ENCODE results near the gene POLR1A. TPM values are rescaled to one million over a fixed set of nuclear protein-coding genes. Genes with fewer than 3 reads are reported as not detected.

The POLR1A gene
- total and polyA plus RNA-seq, 10 donors = 1.8 to 39.0 (median 20.1) TPM

GRCh38 chr2:86068136-86068588 lies 37.5 kb downstream of the POLR1A start:
- peak overlapping the region in 4 of 8 donors; percentile 9 to 47 (median 31) for H3K27ac ChIP-seq
- H3K4me3 ChIP-seq = no peak overlapping the region
- H3K36me3 ChIP-seq = peaks cover 9 to 74% (median 54%) of the 10 kb centered on the region in 6 donors
- TF ChIP-seq POLR2A (IDR thresholded peaks at IDR 0.05) (no peak), CTCF (IDR thresholded peaks at IDR 0.05 in 8 of 11, conservative IDR thresholded peaks at IDR 0.05 in 3 of 11) (no peak), POLR2AphosphoS5 (IDR thresholded peaks at IDR 0.05) (no peak)
- intact Hi-C loops (cut with DNase I; ENCODE audit: low total_unique reads) = no loop called here
- WGBS, 5 donors = 17 to 47% (median 26%) methylated on average over 6 to 7 of the region's 7 CpGs
- peaks cover 10 to 44% (median 36%) of the 10 kb centered on the region in 6 donors for H3K4me1 ChIP-seq
- peaks cover 0 to 8% (median 2%) of the 10 kb centered on the region in 8 donors for H3K9me3 ChIP-seq
- DNase-seq = no peak
- no peaks in the 10 kb centered on the region for H3K27me3 ChIP-seq (replicated peaks in 1 of 7)

GRCh38 chr2:86066915-86067314 lies 38.8 kb downstream of the POLR1A start:
- Histone ChIP-seq H3K27me3 (replicated peaks in 1 of 7) (no peaks in the 10 kb centered on the region), H3K36me3 (peaks cover 9 to 86% (median 57%) of the 10 kb centered on the region in 6 donors), H3K4me3 (no peak overlapping the region), H3K27ac (no peak overlapping the region), H3K9me3 (peaks cover 0 to 15% (median 2%) of the 10 kb centered on the region in 8 donors), H3K4me1 (peaks cover 6 to 31% (median 24%) of the 10 kb centered on the region in 6 donors)
- intact Hi-C loops (cut with DNase I; ENCODE audit: low total_unique reads) = no loop called here
- no peak for DNase-seq
- TF ChIP-seq POLR2AphosphoS5 (IDR thresholded peaks at IDR 0.05) = no peak
- no peak for TF ChIP-seq POLR2A (IDR thresholded peaks at IDR 0.05)
- TF ChIP-seq CTCF (IDR thresholded peaks at IDR 0.05 in 8 of 11, conservative IDR thresholded peaks at IDR 0.05 in 3 of 11) = no peak

GRCh38 chr2:86066007-86066578 lies 39.6 kb downstream of the POLR1A start:
- no peak for DNase-seq
- WGBS, 5 donors = 89 to 97% (median 95%) methylated on average over 7 of the region's 7 CpGs
- H3K9me3 ChIP-seq = peaks cover 0 to 15% (median 2%) of the 10 kb centered on the region in 8 donors
- H3K36me3 ChIP-seq = peaks cover 9 to 91% (median 57%) of the 10 kb centered on the region in 6 donors
- intact Hi-C loops (cut with DNase I; ENCODE audit: low total_unique reads) = no loop called here
- no peak overlapping the region for H3K27ac ChIP-seq
- no peak overlapping the region for H3K4me3 ChIP-seq
- no peaks in the 10 kb centered on the region for H3K27me3 ChIP-seq (replicated peaks in 1 of 7)
- TF ChIP-seq POLR2AphosphoS5 (IDR thresholded peaks at IDR 0.05) (no peak), POLR2A (IDR thresholded peaks at IDR 0.05) (no peak), CTCF (IDR thresholded peaks at IDR 0.05 in 8 of 11, conservative IDR thresholded peaks at IDR 0.05 in 3 of 11) (no peak)
- H3K4me1 ChIP-seq = peaks cover 3 to 23% (median 17%) of the 10 kb centered on the region in 6 donors

GRCh38 chr2:86065512-86065911 lies 40.2 kb downstream of the POLR1A start:
- no peak for TF ChIP-seq CTCF (IDR thresholded peaks at IDR 0.05 in 8 of 11, conservative IDR thresholded peaks at IDR 0.05 in 3 of 11)
- TF ChIP-seq POLR2A (IDR thresholded peaks at IDR 0.05) = no peak
- TF ChIP-seq POLR2AphosphoS5 (IDR thresholded peaks at IDR 0.05) = no peak
- Histone ChIP-seq H3K4me1 (peaks cover 3 to 23% (median 17%) of the 10 kb centered on the region in 6 donors), H3K4me3 (no peak overlapping the region), H3K27me3 (replicated peaks in 1 of 7) (no peaks in the 10 kb centered on the region), H3K36me3 (peaks cover 9 to 91% (median 58%) of the 10 kb centered on the region in 6 donors), H3K9me3 (peaks cover 0 to 15% (median 2%) of the 10 kb centered on the region in 8 donors), H3K27ac (no peak overlapping the region)
- 72 to 85% (median 77%) methylated on average over 5 of the region's 5 CpGs for WGBS, 5 donors
- no peak for DNase-seq
- intact Hi-C loops (cut with DNase I; ENCODE audit: low total_unique reads) = no loop called here
